Measurements from ENCODE around the gene STAP1. TPM values are rescaled to one million over a fixed set of nuclear protein-coding genes. Genes with fewer than 3 reads are reported as not detected.

STAP1 gene
- total and polyA plus RNA-seq, 4 donors: 0.03 to 0.51 (median 0.29) TPM

DNA sequence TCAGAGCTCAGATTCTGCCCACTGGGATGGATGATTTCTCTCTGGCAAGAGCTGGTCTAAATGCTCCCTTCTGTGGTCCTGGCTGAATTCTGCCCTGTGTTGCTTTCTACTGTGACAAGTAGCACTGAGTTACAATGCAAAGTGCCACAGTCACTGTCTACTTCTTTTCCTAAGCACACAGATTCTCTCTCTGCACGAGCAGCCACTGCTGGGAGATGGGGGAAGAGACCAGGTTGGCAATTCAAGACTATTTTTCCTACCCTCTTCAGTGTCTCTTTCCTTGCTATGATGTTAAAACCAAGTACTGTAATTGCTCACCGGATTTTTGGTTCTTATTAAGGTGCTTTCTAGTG is 45.5 kb downstream of the STAP1 start:
- Histone ChIP-seq H3K27ac (ENCODE audit: low read depth in 1 of 2, low read length in 2 of 2) (no peak overlapping the region), H3K9me3 (ENCODE audit: control insufficient read depth in 4 of 4, low read length in 3 of 4) (no peaks in the 10 kb centered on the region), H3K36me3 (ENCODE audit: control insufficient read depth in 4 of 4, insufficient read depth in 3 of 4, low read depth in 1 of 4, low read length in 3 of 4) (no peaks in the 10 kb centered on the region), H3K27me3 (ENCODE audit: control insufficient read depth in 4 of 4, insufficient read depth in 4 of 4, low read length in 3 of 4) (no peaks in the 10 kb centered on the region), H3K4me1 (ENCODE audit: control insufficient read depth in 4 of 4, insufficient read depth in 4 of 4, low read length in 3 of 4) (no peaks in the 10 kb centered on the region), H3K4me3 (ENCODE audit: low read depth in 1 of 3, low read length in 3 of 3) (no peak overlapping the region), H3K9ac (ENCODE audit: low read depth in 1 of 2, low read length in 2 of 2) (no peak overlapping the region)
- whole genome bisulfite sequencing: 75% methylated on average over 2 of the region's 2 CpGs
- TF ChIP-seq RXRA (IDR thresholded peaks at IDR 0.05): no peak
- TF ChIP-seq TAF1 (conservative IDR thresholded peaks at IDR 0.05): no peak
- TF ChIP-seq SP1 (IDR thresholded peaks at IDR 0.05): no peak
- TF ChIP-seq NR2F2 (IDR thresholded peaks at IDR 0.05): no peak
- no peak for TF ChIP-seq HNF4A (conservative IDR thresholded peaks at IDR 0.05)
- no peak for TF ChIP-seq FOXA2 (IDR thresholded peaks at IDR 0.05)
- no peak for TF ChIP-seq EGR1 (IDR thresholded peaks at IDR 0.05; ENCODE audit: low read depth in 2 of 2)
- TF ChIP-seq, protein P1, sequence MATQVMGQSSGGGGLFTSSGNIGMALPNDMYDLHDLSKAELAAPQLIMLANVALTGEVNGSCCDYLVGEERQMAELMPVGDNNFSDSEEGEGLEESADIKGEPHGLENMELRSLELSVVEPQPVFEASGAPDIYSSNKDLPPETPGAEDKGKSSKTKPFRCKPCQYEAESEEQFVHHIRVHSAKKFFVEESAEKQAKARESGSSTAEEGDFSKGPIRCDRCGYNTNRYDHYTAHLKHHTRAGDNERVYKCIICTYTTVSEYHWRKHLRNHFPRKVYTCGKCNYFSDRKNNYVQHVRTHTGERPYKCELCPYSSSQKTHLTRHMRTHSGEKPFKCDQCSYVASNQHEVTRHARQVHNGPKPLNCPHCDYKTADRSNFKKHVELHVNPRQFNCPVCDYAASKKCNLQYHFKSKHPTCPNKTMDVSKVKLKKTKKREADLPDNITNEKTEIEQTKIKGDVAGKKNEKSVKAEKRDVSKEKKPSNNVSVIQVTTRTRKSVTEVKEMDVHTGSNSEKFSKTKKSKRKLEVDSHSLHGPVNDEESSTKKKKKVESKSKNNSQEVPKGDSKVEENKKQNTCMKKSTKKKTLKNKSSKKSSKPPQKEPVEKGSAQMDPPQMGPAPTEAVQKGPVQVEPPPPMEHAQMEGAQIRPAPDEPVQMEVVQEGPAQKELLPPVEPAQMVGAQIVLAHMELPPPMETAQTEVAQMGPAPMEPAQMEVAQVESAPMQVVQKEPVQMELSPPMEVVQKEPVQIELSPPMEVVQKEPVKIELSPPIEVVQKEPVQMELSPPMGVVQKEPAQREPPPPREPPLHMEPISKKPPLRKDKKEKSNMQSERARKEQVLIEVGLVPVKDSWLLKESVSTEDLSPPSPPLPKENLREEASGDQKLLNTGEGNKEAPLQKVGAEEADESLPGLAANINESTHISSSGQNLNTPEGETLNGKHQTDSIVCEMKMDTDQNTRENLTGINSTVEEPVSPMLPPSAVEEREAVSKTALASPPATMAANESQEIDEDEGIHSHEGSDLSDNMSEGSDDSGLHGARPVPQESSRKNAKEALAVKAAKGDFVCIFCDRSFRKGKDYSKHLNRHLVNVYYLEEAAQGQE (IDR thresholded peaks at IDR 0.05): no peak
- TF ChIP-seq YY1 (IDR thresholded peaks at IDR 0.05): no peak
- no peak for TF ChIP-seq JUND (IDR thresholded peaks at IDR 0.05)
- no peak for TF ChIP-seq RAD21 (IDR thresholded peaks at IDR 0.05)
- TF ChIP-seq FOXA1 (IDR thresholded peaks at IDR 0.05): no peak
- no peak for TF ChIP-seq GABPA (IDR thresholded peaks at IDR 0.05 in 1 of 2, conservative IDR thresholded peaks at IDR 0.05 in 1 of 2)
- TF ChIP-seq, protein P2, sequence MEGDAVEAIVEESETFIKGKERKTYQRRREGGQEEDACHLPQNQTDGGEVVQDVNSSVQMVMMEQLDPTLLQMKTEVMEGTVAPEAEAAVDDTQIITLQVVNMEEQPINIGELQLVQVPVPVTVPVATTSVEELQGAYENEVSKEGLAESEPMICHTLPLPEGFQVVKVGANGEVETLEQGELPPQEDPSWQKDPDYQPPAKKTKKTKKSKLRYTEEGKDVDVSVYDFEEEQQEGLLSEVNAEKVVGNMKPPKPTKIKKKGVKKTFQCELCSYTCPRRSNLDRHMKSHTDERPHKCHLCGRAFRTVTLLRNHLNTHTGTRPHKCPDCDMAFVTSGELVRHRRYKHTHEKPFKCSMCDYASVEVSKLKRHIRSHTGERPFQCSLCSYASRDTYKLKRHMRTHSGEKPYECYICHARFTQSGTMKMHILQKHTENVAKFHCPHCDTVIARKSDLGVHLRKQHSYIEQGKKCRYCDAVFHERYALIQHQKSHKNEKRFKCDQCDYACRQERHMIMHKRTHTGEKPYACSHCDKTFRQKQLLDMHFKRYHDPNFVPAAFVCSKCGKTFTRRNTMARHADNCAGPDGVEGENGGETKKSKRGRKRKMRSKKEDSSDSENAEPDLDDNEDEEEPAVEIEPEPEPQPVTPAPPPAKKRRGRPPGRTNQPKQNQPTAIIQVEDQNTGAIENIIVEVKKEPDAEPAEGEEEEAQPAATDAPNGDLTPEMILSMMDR (IDR thresholded peaks at IDR 0.05; ENCODE audit: low read depth, low read length, missing input control): no peak
- TF ChIP-seq, protein P3, sequence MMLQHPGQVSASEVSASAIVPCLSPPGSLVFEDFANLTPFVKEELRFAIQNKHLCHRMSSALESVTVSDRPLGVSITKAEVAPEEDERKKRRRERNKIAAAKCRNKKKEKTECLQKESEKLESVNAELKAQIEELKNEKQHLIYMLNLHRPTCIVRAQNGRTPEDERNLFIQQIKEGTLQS (IDR thresholded peaks at IDR 0.05): no peak
- TF ChIP-seq, protein P4, sequence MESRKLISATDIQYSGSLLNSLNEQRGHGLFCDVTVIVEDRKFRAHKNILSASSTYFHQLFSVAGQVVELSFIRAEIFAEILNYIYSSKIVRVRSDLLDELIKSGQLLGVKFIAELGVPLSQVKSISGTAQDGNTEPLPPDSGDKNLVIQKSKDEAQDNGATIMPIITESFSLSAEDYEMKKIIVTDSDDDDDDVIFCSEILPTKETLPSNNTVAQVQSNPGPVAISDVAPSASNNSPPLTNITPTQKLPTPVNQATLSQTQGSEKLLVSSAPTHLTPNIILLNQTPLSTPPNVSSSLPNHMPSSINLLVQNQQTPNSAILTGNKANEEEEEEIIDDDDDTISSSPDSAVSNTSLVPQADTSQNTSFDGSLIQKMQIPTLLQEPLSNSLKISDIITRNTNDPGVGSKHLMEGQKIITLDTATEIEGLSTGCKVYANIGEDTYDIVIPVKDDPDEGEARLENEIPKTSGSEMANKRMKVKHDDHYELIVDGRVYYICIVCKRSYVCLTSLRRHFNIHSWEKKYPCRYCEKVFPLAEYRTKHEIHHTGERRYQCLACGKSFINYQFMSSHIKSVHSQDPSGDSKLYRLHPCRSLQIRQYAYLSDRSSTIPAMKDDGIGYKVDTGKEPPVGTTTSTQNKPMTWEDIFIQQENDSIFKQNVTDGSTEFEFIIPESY (IDR thresholded peaks at IDR 0.05): no peak
- no peak for DNase-seq (ENCODE audit: low spot score)

DNA sequence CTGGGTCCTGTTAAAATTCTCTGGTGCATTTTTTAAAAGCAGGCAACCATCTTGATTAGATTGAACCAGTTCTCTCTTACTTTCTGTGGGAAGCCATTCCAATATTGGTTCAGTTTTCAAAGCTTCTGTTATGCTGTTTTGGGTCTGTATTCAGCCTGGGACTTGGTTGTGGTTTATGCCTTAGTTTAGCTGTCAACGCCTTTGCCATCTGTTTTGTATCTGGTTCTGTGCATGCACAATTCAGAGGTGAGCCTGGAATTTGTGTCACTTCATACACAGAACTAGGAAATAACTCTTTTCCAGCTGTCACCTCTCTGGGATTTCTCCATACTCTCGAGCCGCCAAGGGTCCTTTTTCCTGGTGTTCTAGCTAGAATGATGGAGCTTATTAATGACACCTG is 46.2 kb downstream of the STAP1 start:
- DNase-seq (ENCODE audit: low spot score): no peak
- H3K27ac ChIP-seq (ENCODE audit: low read depth in 1 of 2, low read length in 2 of 2): no peak overlapping the region
- no peaks in the 10 kb centered on the region for H3K4me1 ChIP-seq (ENCODE audit: control insufficient read depth in 4 of 4, insufficient read depth in 4 of 4, low read length in 3 of 4)
- H3K4me3 ChIP-seq (ENCODE audit: low read depth in 1 of 3, low read length in 3 of 3): no peak overlapping the region
- no peak overlapping the region for H3K9ac ChIP-seq (ENCODE audit: low read depth in 1 of 2, low read length in 2 of 2)
- no peaks in the 10 kb centered on the region for H3K27me3 ChIP-seq (ENCODE audit: control insufficient read depth in 4 of 4, insufficient read depth in 4 of 4, low read length in 3 of 4)
- TF ChIP-seq EGR1 (IDR thresholded peaks at IDR 0.05; ENCODE audit: low read depth in 2 of 2) (no peak), FOXA2 (IDR thresholded peaks at IDR 0.05) (no peak), GABPA (IDR thresholded peaks at IDR 0.05 in 1 of 2, conservative IDR thresholded peaks at IDR 0.05 in 1 of 2) (no peak), SP1 (IDR thresholded peaks at IDR 0.05) (no peak), JUND (IDR thresholded peaks at IDR 0.05) (no peak)
- no peaks in the 10 kb centered on the region for H3K36me3 ChIP-seq (ENCODE audit: control insufficient read depth in 4 of 4, insufficient read depth in 3 of 4, low read depth in 1 of 4, low read length in 3 of 4)
- WGBS: 88% methylated on average over 3 of the region's 3 CpGs
- H3K9me3 ChIP-seq (ENCODE audit: control insufficient read depth in 4 of 4, low read length in 3 of 4): peaks cover 0 to 4% (median under 1%) of the 10 kb centered on the region in 4 donors
